RWPE2 (cell line): ENCODE data around the gene FEM1A.
"Not testable (repeated sequence)": the region's sequence is repeated elsewhere in the genome, so short reads cannot be mapped to it uniquely, and the experiment has no call there.

Experiments used
- ATAC-seq: fragments of 200-7000 bp; cut with Tn5 transposase; 3 replicates; pipeline ENCODE4 v1.9.1; 2021; ENCODE audit warnings: low read depth
- DNase-seq: peaks from one replicate; pipeline ENCODE4 v3.0.0-alpha.2; 2020; ENCODE audit warnings: low spot score
- H3K27ac ChIP-seq: fragments of 450-650 bp; 2 replicates; pipeline ENCODE4 v1.5.1; 2017; ENCODE audit warnings: mild to moderate bottlenecking; ENCODE audit not compliant: poor library complexity, severe bottlenecking
- H3K27me3 ChIP-seq: fragments of 250-450 bp; sonication (Bioruptor Pico); 2 replicates; pipeline ENCODE4 v1.5.1; 2021; ENCODE audit warnings: mild to moderate bottlenecking, moderate library complexity; ENCODE audit not compliant: insufficient read depth, poor library complexity, severe bottlenecking
- H3K36me3 ChIP-seq: fragments of 250-450 bp; sonication (Bioruptor Pico); 2 replicates; pipeline ENCODE4 v1.5.1; 2020; ENCODE audit warnings: low read depth, mild to moderate bottlenecking, moderate library complexity
- H3K4me1 ChIP-seq: fragments of 250-450 bp; sonication (Bioruptor Pico); 2 replicates; pipeline ENCODE4 v1.5.1; 2021; ENCODE audit warnings: mild to moderate bottlenecking, moderate library complexity; ENCODE audit not compliant: insufficient read depth, poor library complexity, severe bottlenecking
- H3K4me3 ChIP-seq: fragments of 250-450 bp; sonication (Bioruptor Pico); 2 replicates; pipeline ENCODE4 v1.5.1; 2021; ENCODE audit warnings: mild to moderate bottlenecking, moderate library complexity; ENCODE audit not compliant: severe bottlenecking
- H3K9me3 ChIP-seq: fragments of 250-450 bp; sonication (Bioruptor Pico); 2 replicates; pipeline ENCODE4 v1.5.1; 2021; ENCODE audit warnings: mild to moderate bottlenecking, moderate library complexity; ENCODE audit not compliant: severe bottlenecking
- CTCF ChIP-seq: fragments of 450-650 bp; IDR thresholded peaks from one replicate; pipeline ENCODE4 v1.5.1; 2017; ENCODE audit warnings: mild to moderate bottlenecking, moderate library complexity; ENCODE audit not compliant: poor library complexity, severe bottlenecking

Gene FEM1A

GRCh38 chr19:4791183-4792018 is at the start of gene FEM1A:
Gene FEM1A, plus strand, starts transcription at chr19:4791734. Its CDS starts 121 bp downstream, at chr19:4791855.
- Histone ChIP-seq H3K4me1 (peaks cover 10% of the 10 kb centered on the region), H3K4me3 (peak within 1 kb of the TSS; percentile 96), H3K9me3 (no peaks in the 10 kb centered on the region), H3K27ac (peak within 1 kb of the TSS; percentile 63), H3K27me3 (no peaks in the 10 kb centered on the region), H3K36me3 (peaks cover 19% of the 10 kb centered on the region)
- ATAC-seq = peak; percentile 94
- peak; percentile 99 for DNase-seq
- TF ChIP-seq CTCF = peak; percentile 96

GRCh38 chr19:4742723-4743646 is 48.5 kb upstream of the FEM1A start:
- Histone ChIP-seq H3K36me3 (no peaks in the 10 kb centered on the region), H3K27ac (no peak overlapping the region), H3K27me3 (no peaks in the 10 kb centered on the region), H3K9me3 (no peaks in the 10 kb centered on the region), H3K4me3 (no peak overlapping the region), H3K4me1 (peaks cover 10% of the 10 kb centered on the region)
- DNase-seq = no peak
- TF ChIP-seq CTCF = no peak
- no peak for ATAC-seq

- no peak for DNase-seq
- Histone ChIP-seq H3K9me3 (no peaks in the 10 kb centered on the region), H3K27me3 (no peaks in the 10 kb centered on the region), H3K4me3 (no peak overlapping the region), H3K36me3 (no peaks in the 10 kb centered on the region), H3K4me1 (peaks cover 10% of the 10 kb centered on the region), H3K27ac (no peak overlapping the region)
- no peak for TF ChIP-seq CTCF
- ATAC-seq = peak; percentile 94
These were observed 46.9 kb upstream of the FEM1A start for GRCh38 chr19:4744451-4745174.

GRCh38 chr19:4745175-4745574 is 46.4 kb upstream of the FEM1A start:
- H3K27ac ChIP-seq, ATAC-seq, H3K27me3 ChIP-seq, DNase-seq, H3K4me3 ChIP-seq, H3K4me1 ChIP-seq, H3K36me3 ChIP-seq, H3K9me3 ChIP-seq: not testable (repeated sequence)

GRCh38 chr19:4745986-4746385 is 45.5 kb upstream of the FEM1A start:
- no peak for ATAC-seq
- H3K27ac ChIP-seq = no peak overlapping the region
- no peaks in the 10 kb centered on the region for H3K36me3 ChIP-seq
- H3K4me3 ChIP-seq = no peak overlapping the region
- no peak for TF ChIP-seq CTCF
- H3K4me1 ChIP-seq = peaks cover 10% of the 10 kb centered on the region
- H3K9me3 ChIP-seq = no peaks in the 10 kb centered on the region
- no peaks in the 10 kb centered on the region for H3K27me3 ChIP-seq
- no peak for DNase-seq
